GM23338 (cell line): ENCODE data around the gene FKRP. TPM values are rescaled to one million over a fixed set of nuclear protein-coding genes. Genes with fewer than 3 reads are reported as not detected.

Experiments
- ZNF331 ChIP-seq: fragments of 250-450 bp; sonication (Bioruptor Pico); IDR thresholded peaks from 2 replicates; pipeline ENCODE4 v1.5.0; 2020; ENCODE audit warnings: low read depth, mild to moderate bottlenecking, moderate library complexity
- polyA plus RNA-seq: library from polyadenylated mRNA; unstranded; fragments of >200 nt; fragmentation: Nextera tagmentation; extraction: Ambion mirVana; gene quantifications from 2 replicates; pipeline ENCODE4 v1.2.1, GENCODE V29; 2016
- total RNA-seq: library from RNA; depleted of rRNA; stranded (reverse); fragments of >200 nt; shearing (Covaris generic); gene quantifications from 2 replicates; pipeline ENCODE4 v1.2.3, GENCODE V29; 2014
- TF ChIP-seq, protein P1 (sequence below): fragments of 250-450 bp; sonication (Bioruptor Pico); IDR thresholded peaks from 2 replicates; pipeline ENCODE4 v1.5.0; 2020; ENCODE audit warnings: mild to moderate bottlenecking, moderate library complexity
- TF ChIP-seq, protein P2 (sequence below): IDR thresholded peaks from one replicate; pipeline ENCODE4 v1.6.1; 2018; ENCODE audit warnings: antibody characterized with exemption; ENCODE audit not compliant: unreplicated experiment

The FKRP gene
- total and polyA plus RNA-seq, 2 experiments from 2014 or later = 11.5 to 31.9 TPM

DNA sequence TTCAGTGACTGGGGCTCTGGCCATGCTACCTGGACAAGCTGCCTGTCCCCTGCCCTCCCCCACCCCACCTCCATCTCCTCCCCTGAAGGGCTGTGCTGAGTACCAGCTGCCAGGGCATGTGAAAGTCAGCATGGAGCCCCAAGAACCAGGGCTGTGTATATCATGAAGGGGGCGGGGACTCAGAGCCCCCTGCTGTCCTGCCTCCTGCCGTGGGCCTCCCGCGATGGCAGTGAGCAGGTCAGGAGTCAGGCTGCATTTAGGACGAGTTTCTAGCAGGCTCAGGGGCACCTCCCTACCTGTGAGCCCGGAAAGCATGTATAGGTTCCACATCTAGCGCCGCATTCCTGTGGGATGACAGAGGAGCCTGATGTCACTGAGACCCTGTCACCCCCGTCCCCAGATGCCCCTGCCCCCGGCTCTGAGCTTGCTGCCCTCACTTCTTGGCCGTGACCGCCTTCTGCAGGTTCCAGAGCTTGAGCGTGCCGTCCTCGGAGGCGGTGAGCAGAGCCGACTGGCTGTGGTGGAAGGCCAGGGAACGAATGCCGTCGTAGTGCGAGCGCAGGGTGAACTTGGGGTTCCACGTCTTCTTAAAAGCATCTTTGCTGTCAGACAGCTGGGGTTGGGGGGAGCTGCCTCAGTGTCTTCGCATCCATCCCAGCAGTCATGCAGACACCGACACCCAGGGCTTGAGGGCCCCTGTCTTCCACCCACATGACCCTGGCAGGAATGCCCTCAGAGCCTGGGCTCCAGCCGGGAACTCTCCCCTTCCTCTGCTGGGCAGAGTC lies 20.6 kb upstream of the FKRP start (continued):
- TF ChIP-seq, protein P1, sequence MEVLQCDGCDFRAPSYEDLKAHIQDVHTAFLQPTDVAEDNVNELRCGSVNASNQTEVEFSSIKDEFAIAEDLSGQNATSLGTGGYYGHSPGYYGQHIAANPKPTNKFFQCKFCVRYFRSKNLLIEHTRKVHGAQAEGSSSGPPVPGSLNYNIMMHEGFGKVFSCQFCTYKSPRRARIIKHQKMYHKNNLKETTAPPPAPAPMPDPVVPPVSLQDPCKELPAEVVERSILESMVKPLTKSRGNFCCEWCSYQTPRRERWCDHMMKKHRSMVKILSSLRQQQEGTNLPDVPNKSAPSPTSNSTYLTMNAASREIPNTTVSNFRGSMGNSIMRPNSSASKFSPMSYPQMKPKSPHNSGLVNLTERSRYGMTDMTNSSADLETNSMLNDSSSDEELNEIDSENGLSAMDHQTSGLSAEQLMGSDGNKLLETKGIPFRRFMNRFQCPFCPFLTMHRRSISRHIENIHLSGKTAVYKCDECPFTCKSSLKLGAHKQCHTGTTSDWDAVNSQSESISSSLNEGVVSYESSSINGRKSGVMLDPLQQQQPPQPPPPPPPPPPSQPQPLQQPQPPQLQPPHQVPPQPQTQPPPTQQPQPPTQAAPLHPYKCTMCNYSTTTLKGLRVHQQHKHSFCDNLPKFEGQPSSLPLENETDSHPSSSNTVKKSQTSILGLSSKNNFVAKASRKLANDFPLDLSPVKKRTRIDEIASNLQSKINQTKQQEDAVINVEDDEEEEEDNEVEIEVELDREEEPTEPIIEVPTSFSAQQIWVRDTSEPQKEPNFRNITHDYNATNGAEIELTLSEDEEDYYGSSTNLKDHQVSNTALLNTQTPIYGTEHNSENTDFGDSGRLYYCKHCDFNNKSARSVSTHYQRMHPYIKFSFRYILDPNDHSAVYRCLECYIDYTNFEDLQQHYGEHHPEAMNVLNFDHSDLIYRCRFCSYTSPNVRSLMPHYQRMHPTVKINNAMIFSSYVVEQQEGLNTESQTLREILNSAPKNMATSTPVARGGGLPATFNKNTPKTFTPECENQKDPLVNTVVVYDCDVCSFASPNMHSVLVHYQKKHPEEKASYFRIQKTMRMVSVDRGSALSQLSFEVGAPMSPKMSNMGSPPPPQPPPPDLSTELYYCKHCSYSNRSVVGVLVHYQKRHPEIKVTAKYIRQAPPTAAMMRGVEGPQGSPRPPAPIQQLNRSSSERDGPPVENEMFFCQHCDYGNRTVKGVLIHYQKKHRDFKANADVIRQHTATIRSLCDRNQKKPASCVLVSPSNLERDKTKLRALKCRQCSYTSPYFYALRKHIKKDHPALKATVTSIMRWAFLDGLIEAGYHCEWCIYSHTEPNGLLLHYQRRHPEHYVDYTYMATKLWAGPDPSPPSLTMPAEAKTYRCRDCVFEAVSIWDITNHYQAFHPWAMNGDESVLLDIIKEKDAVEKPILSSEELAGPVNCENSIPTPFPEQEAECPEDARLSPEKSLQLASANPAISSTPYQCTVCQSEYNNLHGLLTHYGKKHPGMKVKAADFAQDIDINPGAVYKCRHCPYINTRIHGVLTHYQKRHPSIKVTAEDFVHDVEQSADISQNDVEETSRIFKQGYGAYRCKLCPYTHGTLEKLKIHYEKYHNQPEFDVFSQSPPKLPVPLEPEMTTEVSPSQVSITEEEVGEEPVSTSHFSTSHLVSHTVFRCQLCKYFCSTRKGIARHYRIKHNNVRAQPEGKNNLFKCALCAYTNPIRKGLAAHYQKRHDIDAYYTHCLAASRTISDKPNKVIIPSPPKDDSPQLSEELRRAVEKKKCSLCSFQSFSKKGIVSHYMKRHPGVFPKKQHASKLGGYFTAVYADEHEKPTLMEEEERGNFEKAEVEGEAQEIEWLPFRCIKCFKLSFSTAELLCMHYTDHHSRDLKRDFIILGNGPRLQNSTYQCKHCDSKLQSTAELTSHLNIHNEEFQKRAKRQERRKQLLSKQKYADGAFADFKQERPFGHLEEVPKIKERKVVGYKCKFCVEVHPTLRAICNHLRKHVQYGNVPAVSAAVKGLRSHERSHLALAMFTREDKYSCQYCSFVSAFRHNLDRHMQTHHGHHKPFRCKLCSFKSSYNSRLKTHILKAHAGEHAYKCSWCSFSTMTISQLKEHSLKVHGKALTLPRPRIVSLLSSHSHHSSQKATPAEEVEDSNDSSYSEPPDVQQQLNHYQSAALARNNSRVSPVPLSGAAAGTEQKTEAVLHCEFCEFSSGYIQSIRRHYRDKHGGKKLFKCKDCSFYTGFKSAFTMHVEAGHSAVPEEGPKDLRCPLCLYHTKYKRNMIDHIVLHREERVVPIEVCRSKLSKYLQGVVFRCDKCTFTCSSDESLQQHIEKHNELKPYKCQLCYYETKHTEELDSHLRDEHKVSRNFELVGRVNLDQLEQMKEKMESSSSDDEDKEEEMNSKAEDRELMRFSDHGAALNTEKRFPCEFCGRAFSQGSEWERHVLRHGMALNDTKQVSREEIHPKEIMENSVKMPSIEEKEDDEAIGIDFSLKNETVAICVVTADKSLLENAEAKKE = no peak
- TF ChIP-seq, protein P2, sequence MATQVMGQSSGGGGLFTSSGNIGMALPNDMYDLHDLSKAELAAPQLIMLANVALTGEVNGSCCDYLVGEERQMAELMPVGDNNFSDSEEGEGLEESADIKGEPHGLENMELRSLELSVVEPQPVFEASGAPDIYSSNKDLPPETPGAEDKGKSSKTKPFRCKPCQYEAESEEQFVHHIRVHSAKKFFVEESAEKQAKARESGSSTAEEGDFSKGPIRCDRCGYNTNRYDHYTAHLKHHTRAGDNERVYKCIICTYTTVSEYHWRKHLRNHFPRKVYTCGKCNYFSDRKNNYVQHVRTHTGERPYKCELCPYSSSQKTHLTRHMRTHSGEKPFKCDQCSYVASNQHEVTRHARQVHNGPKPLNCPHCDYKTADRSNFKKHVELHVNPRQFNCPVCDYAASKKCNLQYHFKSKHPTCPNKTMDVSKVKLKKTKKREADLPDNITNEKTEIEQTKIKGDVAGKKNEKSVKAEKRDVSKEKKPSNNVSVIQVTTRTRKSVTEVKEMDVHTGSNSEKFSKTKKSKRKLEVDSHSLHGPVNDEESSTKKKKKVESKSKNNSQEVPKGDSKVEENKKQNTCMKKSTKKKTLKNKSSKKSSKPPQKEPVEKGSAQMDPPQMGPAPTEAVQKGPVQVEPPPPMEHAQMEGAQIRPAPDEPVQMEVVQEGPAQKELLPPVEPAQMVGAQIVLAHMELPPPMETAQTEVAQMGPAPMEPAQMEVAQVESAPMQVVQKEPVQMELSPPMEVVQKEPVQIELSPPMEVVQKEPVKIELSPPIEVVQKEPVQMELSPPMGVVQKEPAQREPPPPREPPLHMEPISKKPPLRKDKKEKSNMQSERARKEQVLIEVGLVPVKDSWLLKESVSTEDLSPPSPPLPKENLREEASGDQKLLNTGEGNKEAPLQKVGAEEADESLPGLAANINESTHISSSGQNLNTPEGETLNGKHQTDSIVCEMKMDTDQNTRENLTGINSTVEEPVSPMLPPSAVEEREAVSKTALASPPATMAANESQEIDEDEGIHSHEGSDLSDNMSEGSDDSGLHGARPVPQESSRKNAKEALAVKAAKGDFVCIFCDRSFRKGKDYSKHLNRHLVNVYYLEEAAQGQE = no peak
- no peak for TF ChIP-seq ZNF331 (CRISPR knock-in tag)
